HepG2 (cell line): Measurements from ENCODE around the gene TP53TG5. TPM values are rescaled to one million over a fixed set of nuclear protein-coding genes. Genes with fewer than 3 reads are reported as not detected.

ENCODE experiments used
- SOX13 ChIP-seq, 3 experiments: fragments of 450-650 bp in 1 of 3; sonication (generic) in 1 of 3; formaldehyde crosslinking in 1 of 3; IDR thresholded peaks in 2 of 3; conservative IDR thresholded peaks in 1 of 3; 2 replicates each; pipeline versions ENCODE4 v1.5.0 to v1.6.1; 2016 to 2020; ENCODE audit warnings: antibody characterized with exemption in 1 of 3, mild to moderate bottlenecking in 1 of 3, missing compliant biosample characterization in 1 of 3, missing genetic modification reagents in 1 of 3, moderate library complexity in 1 of 3
- SP2 ChIP-seq: sonication (generic); formaldehyde crosslinking; IDR thresholded peaks from 2 replicates; pipeline ENCODE4 v1.5.1; 2020; ENCODE audit warnings: mild to moderate bottlenecking, missing genetic modification reagents
- ZNF136 ChIP-seq: sonication (generic); formaldehyde crosslinking; IDR thresholded peaks from 2 replicates; pipeline ENCODE4 v1.8.1; 2022; ENCODE audit warnings: low read depth, mild to moderate bottlenecking, moderate library complexity, missing genetic modification reagents
- ZNF230 ChIP-seq: sonication (generic); formaldehyde crosslinking; IDR thresholded peaks from 2 replicates; pipeline ENCODE4 v1.4.0; 2020; ENCODE audit warnings: mild to moderate bottlenecking, missing genetic modification reagents
- polyA plus RNA-seq, 8 experiments: library from polyadenylated mRNA; depleted of rRNA in 3 of 8; stranded (reverse) in 7 of 8; unstranded in 1 of 8; fragments of >200 nt; fragmentation: Illumina TruSeq in 4 of 8; extraction: Trizol in 4 of 8; gene quantifications; 2 replicates each; pipeline versions ENCODE4 v1.2.1 to v1.2.3, GENCODE V29; 2011 to 2016; ENCODE audit warnings: low read depth in 4 of 8, missing spikeins in 1 of 8, mixed read lengths in 1 of 8; ENCODE audit not compliant: insufficient read depth in 1 of 8
- total RNA-seq, 5 experiments: library from RNA; depleted of rRNA; stranded (reverse); fragments of >200 nt; fragmentation: Illumina TruSeq; extraction: Trizol; gene quantifications; 2 replicates each; pipeline ENCODE4 v1.2.3, GENCODE V29; 2016; ENCODE audit warnings: low read depth in 1 of 5
- TF ChIP-seq, protein P1 (sequence below): sonication (generic); formaldehyde crosslinking; IDR thresholded peaks from 2 replicates; pipeline ENCODE4 v1.4.0; 2020; ENCODE audit warnings: missing genetic modification reagents, borderline replicate concordance
- TF ChIP-seq, protein P2 (sequence below), 2 experiments: sonication (generic) in 1 of 2; formaldehyde crosslinking in 1 of 2; IDR thresholded peaks; 2 replicates each; pipeline versions ENCODE4 v1.5.1 to v1.6.1; 2011 to 2020; ENCODE audit warnings: borderline replicate concordance in 1 of 2, low read depth in 1 of 2, low read length in 1 of 2, mild to moderate bottlenecking in 1 of 2, missing genetic modification reagents in 1 of 2, moderate library complexity in 1 of 2
- TF ChIP-seq, protein P3 (sequence below): sonication (generic); formaldehyde crosslinking; IDR thresholded peaks from 2 replicates; pipeline ENCODE4 v1.4.0; 2020; ENCODE audit warnings: missing genetic modification reagents, borderline replicate concordance
- TF ChIP-seq, protein P4 (sequence below): sonication (generic); formaldehyde crosslinking; IDR thresholded peaks from one replicate; pipeline ENCODE4 v1.5.1; 2020; ENCODE audit warnings: mild to moderate bottlenecking, missing genetic modification reagents; ENCODE audit errors: not compliant biosample characterization

The TP53TG5 gene
- total and polyA plus RNA-seq, 2 of the 13 experiments (the other 11 are each of a cell fraction or from before 2014, with no cell fraction given): 0.11 TPM; not detected in 1

DNA sequence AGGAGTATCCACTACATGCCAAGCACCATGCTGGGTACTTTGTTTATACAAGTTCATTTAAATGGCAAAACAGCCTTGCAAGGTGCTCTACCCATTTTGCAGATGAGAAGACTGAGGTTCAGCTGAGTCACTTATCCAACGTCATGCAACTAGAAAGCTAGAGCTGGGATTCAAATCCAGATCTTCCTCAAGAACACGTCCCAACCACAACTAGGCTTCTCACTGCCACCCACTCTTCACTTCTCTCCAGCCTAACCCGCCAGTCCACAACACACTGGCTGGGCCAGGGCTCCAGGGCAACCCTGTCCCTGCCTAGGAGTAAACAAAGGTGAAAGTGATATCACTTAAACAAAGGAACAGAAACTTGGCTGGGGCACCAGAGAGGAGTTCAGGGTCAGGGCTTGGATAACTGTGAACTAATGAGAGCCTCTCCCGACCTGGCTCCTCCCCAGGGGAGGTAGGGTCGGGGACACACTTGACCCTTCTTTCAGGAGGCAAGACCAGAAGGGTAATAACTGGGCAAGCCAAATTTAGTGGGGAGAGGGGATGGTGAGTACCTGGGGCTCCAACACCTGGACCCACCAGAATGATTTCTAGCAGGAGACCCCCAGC is 37.8 kb downstream of the TP53TG5 start (continued):
- TF ChIP-seq, protein P1, sequence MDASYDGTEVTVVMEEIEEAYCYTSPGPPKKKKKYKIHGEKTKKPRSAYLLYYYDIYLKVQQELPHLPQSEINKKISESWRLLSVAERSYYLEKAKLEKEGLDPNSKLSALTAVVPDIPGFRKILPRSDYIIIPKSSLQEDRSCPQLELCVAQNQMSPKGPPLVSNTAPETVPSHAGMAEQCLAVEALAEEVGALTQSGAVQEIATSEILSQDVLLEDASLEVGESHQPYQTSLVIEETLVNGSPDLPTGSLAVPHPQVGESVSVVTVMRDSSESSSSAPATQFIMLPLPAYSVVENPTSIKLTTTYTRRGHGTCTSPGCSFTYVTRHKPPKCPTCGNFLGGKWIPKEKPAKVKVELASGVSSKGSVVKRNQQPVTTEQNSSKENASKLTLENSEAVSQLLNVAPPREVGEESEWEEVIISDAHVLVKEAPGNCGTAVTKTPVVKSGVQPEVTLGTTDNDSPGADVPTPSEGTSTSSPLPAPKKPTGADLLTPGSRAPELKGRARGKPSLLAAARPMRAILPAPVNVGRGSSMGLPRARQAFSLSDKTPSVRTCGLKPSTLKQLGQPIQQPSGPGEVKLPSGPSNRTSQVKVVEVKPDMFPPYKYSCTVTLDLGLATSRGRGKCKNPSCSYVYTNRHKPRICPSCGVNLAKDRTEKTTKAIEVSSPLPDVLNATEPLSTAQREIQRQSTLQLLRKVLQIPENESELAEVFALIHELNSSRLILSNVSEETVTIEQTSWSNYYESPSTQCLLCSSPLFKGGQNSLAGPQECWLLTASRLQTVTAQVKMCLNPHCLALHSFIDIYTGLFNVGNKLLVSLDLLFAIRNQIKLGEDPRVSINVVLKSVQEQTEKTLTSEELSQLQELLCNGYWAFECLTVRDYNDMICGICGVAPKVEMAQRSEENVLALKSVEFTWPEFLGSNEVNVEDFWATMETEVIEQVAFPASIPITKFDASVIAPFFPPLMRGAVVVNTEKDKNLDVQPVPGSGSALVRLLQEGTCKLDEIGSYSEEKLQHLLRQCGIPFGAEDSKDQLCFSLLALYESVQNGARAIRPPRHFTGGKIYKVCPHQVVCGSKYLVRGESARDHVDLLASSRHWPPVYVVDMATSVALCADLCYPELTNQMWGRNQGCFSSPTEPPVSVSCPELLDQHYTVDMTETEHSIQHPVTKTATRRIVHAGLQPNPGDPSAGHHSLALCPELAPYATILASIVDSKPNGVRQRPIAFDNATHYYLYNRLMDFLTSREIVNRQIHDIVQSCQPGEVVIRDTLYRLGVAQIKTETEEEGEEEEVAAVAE (CRISPR knock-in tag): no peak; the same call in 1 of the 2 replicates
- no peak for TF ChIP-seq ZNF230 (CRISPR knock-in tag)
- peak; percentile 12; the same call in 1 of the 2 replicates for TF ChIP-seq SP2 (CRISPR knock-in tag)
- TF ChIP-seq, protein P2, sequence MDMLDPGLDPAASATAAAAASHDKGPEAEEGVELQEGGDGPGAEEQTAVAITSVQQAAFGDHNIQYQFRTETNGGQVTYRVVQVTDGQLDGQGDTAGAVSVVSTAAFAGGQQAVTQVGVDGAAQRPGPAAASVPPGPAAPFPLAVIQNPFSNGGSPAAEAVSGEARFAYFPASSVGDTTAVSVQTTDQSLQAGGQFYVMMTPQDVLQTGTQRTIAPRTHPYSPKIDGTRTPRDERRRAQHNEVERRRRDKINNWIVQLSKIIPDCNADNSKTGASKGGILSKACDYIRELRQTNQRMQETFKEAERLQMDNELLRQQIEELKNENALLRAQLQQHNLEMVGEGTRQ (IDR thresholded peaks at IDR 0.05; ENCODE audit: low read depth, low read length): no peak
- TF ChIP-seq, protein P2 (CRISPR knock-in tag; IDR thresholded peaks at IDR 0.05; ENCODE audit: borderline replicate concordance): no peak
- TF ChIP-seq, protein P3, sequence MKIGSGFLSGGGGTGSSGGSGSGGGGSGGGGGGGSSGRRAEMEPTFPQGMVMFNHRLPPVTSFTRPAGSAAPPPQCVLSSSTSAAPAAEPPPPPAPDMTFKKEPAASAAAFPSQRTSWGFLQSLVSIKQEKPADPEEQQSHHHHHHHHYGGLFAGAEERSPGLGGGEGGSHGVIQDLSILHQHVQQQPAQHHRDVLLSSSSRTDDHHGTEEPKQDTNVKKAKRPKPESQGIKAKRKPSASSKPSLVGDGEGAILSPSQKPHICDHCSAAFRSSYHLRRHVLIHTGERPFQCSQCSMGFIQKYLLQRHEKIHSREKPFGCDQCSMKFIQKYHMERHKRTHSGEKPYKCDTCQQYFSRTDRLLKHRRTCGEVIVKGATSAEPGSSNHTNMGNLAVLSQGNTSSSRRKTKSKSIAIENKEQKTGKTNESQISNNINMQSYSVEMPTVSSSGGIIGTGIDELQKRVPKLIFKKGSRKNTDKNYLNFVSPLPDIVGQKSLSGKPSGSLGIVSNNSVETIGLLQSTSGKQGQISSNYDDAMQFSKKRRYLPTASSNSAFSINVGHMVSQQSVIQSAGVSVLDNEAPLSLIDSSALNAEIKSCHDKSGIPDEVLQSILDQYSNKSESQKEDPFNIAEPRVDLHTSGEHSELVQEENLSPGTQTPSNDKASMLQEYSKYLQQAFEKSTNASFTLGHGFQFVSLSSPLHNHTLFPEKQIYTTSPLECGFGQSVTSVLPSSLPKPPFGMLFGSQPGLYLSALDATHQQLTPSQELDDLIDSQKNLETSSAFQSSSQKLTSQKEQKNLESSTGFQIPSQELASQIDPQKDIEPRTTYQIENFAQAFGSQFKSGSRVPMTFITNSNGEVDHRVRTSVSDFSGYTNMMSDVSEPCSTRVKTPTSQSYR (CRISPR knock-in tag): no peak
- no peak for TF ChIP-seq ZNF136 (CRISPR knock-in tag)
- TF ChIP-seq, protein P4, sequence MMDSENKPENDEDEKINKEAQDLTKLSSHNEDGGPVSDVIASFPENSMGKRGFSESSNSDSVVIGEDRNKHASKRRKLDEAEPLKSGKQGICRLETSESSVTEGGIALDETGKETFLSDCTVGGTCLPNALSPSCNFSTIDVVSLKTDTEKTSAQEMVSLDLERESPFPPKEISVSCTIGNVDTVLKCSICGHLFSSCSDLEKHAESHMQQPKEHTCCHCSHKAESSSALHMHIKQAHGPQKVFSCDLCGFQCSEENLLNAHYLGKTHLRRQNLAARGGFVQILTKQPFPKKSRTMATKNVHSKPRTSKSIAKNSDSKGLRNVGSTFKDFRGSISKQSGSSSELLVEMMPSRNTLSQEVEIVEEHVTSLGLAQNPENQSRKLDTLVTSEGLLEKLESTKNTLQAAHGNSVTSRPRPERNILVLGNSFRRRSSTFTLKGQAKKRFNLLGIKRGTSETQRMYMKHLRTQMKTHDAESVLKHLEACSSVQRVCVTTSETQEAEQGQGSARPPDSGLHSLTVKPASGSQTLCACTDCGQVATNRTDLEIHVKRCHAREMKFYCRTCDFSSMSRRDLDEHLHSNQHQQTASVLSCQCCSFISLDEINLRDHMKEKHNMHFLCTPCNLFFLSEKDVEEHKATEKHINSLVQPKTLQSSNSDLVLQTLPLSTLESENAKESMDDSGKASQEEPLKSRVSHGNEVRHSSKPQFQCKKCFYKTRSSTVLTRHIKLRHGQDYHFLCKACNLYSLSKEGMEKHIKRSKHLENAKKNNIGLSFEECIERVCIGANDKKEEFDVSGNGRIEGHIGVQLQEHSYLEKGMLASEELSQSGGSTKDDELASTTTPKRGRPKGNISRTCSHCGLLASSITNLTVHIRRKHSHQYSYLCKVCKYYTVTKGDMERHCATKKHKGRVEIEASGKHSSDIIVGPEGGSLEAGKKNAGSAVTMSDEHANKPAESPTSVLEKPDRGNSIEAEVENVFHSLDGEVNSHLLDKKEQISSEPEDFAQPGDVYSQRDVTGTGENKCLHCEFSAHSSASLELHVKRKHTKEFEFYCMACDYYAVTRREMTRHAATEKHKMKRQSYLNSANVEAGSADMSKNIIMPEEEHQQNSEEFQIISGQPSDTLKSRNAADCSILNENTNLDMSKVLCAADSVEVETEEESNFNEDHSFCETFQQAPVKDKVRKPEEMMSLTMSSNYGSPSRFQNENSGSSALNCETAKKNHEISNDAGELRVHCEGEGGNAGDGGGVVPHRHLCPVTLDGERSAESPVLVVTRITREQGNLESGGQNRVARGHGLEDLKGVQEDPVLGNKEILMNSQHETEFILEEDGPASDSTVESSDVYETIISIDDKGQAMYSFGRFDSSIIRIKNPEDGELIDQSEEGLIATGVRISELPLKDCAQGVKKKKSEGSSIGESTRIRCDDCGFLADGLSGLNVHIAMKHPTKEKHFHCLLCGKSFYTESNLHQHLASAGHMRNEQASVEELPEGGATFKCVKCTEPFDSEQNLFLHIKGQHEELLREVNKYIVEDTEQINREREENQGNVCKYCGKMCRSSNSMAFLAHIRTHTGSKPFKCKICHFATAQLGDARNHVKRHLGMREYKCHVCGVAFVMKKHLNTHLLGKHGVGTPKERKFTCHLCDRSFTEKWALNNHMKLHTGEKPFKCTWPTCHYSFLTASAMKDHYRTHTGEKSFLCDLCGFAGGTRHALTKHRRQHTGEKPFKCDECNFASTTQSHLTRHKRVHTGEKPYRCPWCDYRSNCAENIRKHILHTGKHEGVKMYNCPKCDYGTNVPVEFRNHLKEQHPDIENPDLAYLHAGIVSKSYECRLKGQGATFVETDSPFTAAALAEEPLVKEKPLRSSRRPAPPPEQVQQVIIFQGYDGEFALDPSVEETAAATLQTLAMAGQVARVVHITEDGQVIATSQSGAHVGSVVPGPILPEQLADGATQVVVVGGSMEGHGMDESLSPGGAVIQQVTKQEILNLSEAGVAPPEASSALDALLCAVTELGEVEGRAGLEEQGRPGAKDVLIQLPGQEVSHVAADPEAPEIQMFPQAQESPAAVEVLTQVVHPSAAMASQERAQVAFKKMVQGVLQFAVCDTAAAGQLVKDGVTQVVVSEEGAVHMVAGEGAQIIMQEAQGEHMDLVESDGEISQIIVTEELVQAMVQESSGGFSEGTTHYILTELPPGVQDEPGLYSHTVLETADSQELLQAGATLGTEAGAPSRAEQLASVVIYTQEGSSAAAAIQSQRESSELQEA (CRISPR knock-in tag): no peak
- TF ChIP-seq SOX13 (IDR thresholded peaks at IDR 0.05): peak; percentile 77
- peak in 1 of 2 experiments; percentile 98; a peak in 2 of 4 replicates for TF ChIP-seq SOX13 (CRISPR knock-in tag; conservative IDR thresholded peaks at IDR 0.05 in 1 of 2, IDR thresholded peaks at IDR 0.05 in 1 of 2)
